Ishikawa (cell line): Measurements from ENCODE around the gene MGME1.

Experiments
- CEBPB ChIP-seq: IDR thresholded peaks from 2 replicates; pipeline ENCODE4 v1.6.1; 2012
- CREB1 ChIP-seq: IDR thresholded peaks from 2 replicates; pipeline ENCODE4 v1.6.1; 2012; ENCODE audit warnings: low read depth
- EGR1 ChIP-seq: IDR thresholded peaks from 2 replicates; pipeline ENCODE4 v1.6.1; 2012
- EP300 ChIP-seq: IDR thresholded peaks from 2 replicates; pipeline ENCODE4 v1.6.1; 2012; ENCODE audit warnings: borderline replicate concordance
- FOXM1 ChIP-seq: IDR thresholded peaks from 2 replicates; pipeline ENCODE4 v1.6.1; 2012; ENCODE audit warnings: low read depth, borderline replicate concordance
- MAX ChIP-seq: IDR thresholded peaks from 2 replicates; pipeline ENCODE4 v1.6.1; 2012
- NFIC ChIP-seq: IDR thresholded peaks from 2 replicates; pipeline ENCODE4 v1.6.1; 2012
- TAF1 ChIP-seq: IDR thresholded peaks from 2 replicates; pipeline ENCODE4 v1.6.1; 2012; ENCODE audit warnings: low read depth, mild to moderate bottlenecking
- TCF12 ChIP-seq: IDR thresholded peaks from 2 replicates; pipeline ENCODE4 v1.6.1; 2012; ENCODE audit warnings: low read depth
- YY1 ChIP-seq: IDR thresholded peaks from 2 replicates; pipeline ENCODE4 v1.6.1; 2012; ENCODE audit warnings: low read depth

DNA sequence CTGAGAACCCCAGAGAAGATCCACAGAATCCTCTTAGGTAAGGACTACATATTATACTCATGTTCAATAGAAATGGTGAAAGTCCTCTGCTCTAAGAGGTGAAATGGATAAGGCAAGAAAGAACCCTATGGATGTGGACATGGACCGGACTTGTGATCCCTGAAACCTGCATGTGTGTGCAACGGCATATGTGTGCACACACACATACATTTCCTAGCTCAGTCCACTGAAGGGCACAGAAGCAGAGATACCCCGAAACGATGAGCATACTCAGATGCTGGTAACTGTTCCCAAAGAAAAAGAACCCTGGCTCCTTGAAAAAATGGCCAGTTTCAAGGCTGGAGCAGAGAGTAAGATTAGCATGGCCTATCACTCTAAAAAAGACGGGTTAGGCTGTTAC, 22.8 kb upstream of the MGME1 start:
- no peak for TF ChIP-seq YY1
- TF ChIP-seq EP300: no peak
- TF ChIP-seq TCF12: no peak
- no peak for TF ChIP-seq MAX
- no peak for TF ChIP-seq TAF1
- TF ChIP-seq CREB1: no peak
- TF ChIP-seq CEBPB: no peak
- TF ChIP-seq NFIC: no peak
- TF ChIP-seq EGR1: no peak
- TF ChIP-seq FOXM1: no peak
